ENCODE measurements around the gene CEP76.
A peak's percentile ranks its signal among the peaks of the same experiment; 100 is the strongest.
"Not testable (repeated sequence)": the region's sequence is repeated elsewhere in the genome, so short reads cannot be mapped to it uniquely, and the experiment has no call there.

The CEP76 gene

GRCh38 chr18:12628706-12629702 lies 73.5 kb downstream of the CEP76 start:
- peak; percentile 52 for DNase-seq (ENCODE audit: low spot score)
- H3K27ac ChIP-seq, result no peak overlapping the region
- TF ChIP-seq CTCF (conservative IDR thresholded peaks at IDR 0.05; ENCODE audit: low read depth), result no peak
- ChIA-PET CTCF (no interaction called here), POLR2A (ENCODE audit: low non-redundant PET) (interaction anchor here (0.7 kb wide), 1 partner anchor 192 kb away, joined by 4 read pairs; no protein-coding TSS in a partner anchor)

GRCh38 chr18:12627199-12627598 lies 75.3 kb downstream of the CEP76 start:
- POLR2A ChIA-PET (ENCODE audit: low non-redundant PET); H3K27ac ChIP-seq; DNase-seq (ENCODE audit: low spot score); CTCF ChIA-PET: not testable (repeated sequence)

GRCh38 chr18:12625241-12625640 lies 77.3 kb downstream of the CEP76 start:
- CTCF ChIA-PET, result no interaction called here
- no peak for DNase-seq (ENCODE audit: low spot score)

More at GRCh38 chr18:12625241-12625640, 77.3 kb downstream of the CEP76 start:
- peak overlapping the region; percentile 67 for H3K27ac ChIP-seq
- POLR2A ChIA-PET (ENCODE audit: low non-redundant PET), result no interaction called here
- no peak for TF ChIP-seq CTCF (conservative IDR thresholded peaks at IDR 0.05; ENCODE audit: low read depth)
